Placental pericyte (primary cell): ENCODE results near the gene PXT1. TPM values are rescaled to one million over a fixed set of nuclear protein-coding genes. Genes with fewer than 3 reads are reported as not detected.

Source experiments
- small RNA-seq: library from RNA; depleted of rRNA; stranded (forward); fragments of <200 nt; gene quantifications from one replicate; pipeline ENCODE3, GENCODE V24; 2012; ENCODE audit warnings: low replicate concordance
- total RNA-seq: library from RNA; depleted of rRNA; stranded (reverse); fragments of >200 nt; gene quantifications from 2 replicates; pipeline ENCODE4 v1.2.3, GENCODE V29; 2012

The PXT1 gene
- total RNA-seq = not detected in 2 replicates

DNA sequence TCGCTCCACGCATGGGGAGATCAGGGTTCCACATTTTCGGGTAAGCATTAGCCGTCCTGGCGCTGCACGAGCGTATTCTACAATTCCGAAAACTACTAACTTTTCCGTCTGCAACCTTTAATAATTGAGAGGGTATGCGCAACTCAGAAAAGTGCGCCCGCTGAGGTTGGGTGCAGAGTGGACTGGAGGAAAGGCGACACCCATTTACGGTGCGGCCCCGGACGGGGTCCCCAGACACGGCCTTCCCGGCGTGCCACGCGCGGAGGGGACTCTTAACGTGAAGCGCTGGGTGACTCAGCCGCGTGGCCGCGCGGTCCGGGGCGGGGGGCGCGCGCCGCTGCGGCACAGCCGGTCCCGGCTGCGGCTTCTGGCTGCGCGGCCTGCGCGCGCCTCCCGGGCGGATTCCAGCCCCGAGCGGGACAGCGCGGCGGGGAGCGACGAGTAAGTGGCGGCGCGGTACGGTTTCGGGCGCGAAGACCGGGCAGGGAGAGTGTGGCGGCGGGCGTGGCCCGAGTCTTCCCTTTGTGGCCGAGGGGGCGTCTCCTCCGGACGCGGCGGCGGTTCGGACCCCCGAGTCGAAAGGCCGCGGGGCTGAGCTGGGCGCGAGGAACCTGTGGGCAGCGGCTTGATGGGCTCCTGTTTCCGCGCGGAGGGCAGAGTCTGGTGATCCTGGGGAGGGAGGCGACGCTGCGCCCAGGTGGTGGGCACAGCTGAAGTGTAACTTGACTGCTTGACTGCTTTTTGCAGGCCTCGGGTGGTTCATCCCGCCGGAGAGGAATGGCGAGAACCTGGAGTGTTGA lies at the start of gene PXT1, which contains the start of gene KCTD20:
PXT1 (minus strand) TSS at position 184 of the 800 bp plus-strand sequence. CDS start 16,772 bp downstream, outside the sequence.
KCTD20 (plus strand) TSS at position 330 of the 800 bp plus-strand sequence. CDS start 27,098 bp downstream, outside the sequence.

DNA sequence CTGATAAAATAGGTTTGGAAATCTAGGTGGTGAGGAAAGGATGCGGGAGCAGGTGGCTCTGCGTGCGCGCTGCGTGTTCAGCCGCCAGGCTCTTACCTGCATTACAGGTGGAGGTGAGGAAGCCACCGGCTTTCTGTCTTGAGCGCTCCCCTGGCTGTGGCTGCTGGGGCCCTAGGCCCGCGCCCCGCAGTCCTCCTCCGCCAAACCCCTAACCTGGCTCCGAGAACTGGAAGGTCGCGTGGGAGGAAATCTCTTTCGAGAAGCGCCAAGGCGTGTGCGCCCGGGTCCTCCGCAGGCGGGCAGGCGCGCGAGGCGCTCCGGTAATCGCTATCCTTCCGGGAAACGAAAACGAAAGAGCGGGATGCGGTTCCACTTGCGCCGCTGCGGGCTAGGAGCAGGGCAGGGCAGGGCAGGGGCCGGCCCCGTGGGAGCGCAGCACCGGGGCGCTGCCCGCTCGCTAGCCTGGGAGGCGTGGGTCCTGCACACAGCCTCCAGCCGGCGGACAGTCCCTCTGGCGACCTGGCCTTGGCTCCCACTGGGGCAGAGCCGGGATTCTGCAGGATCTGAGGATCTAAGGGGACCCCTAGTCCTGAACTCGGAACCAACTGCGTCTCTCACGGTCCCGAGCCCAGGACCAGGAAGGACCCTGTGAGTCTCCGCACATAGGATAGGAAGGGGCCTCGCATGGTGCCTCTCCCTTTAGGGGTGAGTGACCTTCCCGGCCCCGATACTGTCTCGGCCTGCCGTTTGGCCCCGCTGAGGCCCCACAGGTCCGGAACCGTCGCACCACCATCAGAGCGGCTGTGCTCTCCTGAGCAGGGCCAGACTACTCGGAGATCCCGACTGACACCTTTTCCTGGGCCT lies 55.0 kb downstream of the PXT1 start, which contains the start of gene ETV7:
ETV7 (minus strand) TSS at position 230 of the 864 bp plus-strand sequence; CDS start at position 102, 128 bp downstream.

Small RNA genes lying within 50 kb of the gene (small RNA-seq; reads per million reads assigned to genes)
- gene RN7SL502P = not detected

Other genes with a start within 250 kb of the PXT1 start
- 22.5 and 37.6 TPM in 2 replicates for gene BRPF3, start 246.1 kb downstream of the PXT1 start, total RNA-seq
- gene PNPLA1, start 172.8 kb downstream of the PXT1 start, total RNA-seq = 0.14 TPM in 1 of 2 replicates, not detected in the other
- gene BNIP5, start 106.0 kb downstream of the PXT1 start, total RNA-seq = not detected in 2 replicates
- gene ETV7, start 55.2 kb downstream of the PXT1 start, total RNA-seq = 0.29 and 0.88 TPM in 2 replicates
- 34.1 and 74.6 TPM in 2 replicates for gene KCTD20, start 146 bp upstream of the PXT1 start, total RNA-seq
- gene STK38, start 104.6 kb upstream of the PXT1 start, total RNA-seq = 21.4 and 24.6 TPM in 2 replicates
- 130 and 199 TPM in 2 replicates for gene SRSF3, start 151.5 kb upstream of the PXT1 start, total RNA-seq
- 486 and 659 TPM in 2 replicates for gene CDKN1A, start 235.9 kb upstream of the PXT1 start, total RNA-seq